NCI-H2171 (cell line): ENCODE results near the gene RNPEP.
"Not testable (repeated sequence)": the region's sequence is repeated elsewhere in the genome, so short reads cannot be mapped to it uniquely, and the experiment has no call there.

Experiments used
- DNase-seq: peaks from one replicate; lab custom pipeline; 2025; lab: John Stamatoyannopoulos, UW

Gene RNPEP

DNA sequence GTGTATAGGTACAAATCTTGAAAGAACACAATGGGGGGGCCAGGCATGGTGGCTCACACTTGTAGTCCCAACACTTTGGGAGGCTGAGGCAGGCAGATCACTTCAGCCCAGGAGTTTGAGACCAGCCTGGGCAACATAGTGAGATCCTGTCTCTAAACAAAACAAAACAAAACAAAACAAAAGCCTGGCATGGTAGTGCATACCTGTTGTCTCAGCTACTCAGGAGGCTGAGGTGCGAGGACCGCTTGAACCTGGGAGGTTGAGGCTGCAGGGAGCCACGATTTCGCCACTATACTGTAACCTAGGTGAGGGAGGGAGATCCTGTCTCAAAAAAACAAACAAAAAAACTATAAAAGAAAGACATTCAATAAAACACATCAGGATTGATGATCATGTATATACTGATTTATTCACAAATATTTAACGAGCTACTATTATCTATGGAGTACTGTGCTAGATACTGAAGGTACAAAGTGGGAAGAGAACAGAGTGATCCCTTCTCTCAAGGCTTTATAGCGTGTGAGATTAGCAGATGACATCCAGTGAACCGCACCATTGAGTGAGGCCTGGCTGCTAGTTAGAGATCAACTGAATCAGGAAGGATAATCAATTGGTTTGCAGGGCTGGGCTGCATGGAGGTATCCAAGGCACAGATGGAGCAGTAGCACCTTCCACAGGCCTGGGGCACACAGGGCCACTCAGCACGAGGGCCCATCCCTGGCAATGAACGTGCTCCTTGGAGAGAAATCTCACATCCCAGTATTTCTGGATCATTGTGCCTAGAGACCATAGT is 54.3 kb downstream of the RNPEP start:
- no peak for DNase-seq

- peak; percentile 90 for DNase-seq
Measured at GRCh38 chr1:202037706-202038296, 55.4 kb downstream of the RNPEP start.

- no peak for DNase-seq
Measured at GRCh38 chr1:202038688-202039346, 56.4 kb downstream of the RNPEP start.

- peak; percentile 17 for DNase-seq
Measured at GRCh38 chr1:202045705-202046104, 63.3 kb downstream of the RNPEP start.

- peak; percentile 34 for DNase-seq
Measured at GRCh38 chr1:202046227-202046626, 63.8 kb downstream of the RNPEP start.

- DNase-seq: no peak
Measured at GRCh38 chr1:202046748-202047708, 64.6 kb downstream of the RNPEP start.

DNA sequence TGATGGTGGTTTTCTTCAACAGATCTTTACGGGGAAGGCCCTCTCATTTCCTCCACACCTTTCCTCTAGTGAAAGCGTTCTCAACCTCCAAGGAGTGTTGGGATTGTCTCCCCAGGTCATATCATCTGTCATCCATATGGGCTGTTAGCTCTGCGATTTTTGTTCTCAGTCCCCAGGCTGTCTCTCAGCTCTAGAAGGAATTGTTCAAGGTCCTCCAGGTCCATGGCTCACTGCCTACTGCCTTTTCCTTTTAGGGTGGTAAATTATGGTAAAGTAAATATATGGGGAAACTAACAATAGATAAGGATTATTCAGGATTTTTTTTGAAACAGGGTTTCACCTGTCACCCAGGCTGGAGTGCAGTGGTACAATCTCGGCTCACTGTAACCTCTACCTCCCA is 65.5 kb downstream of the RNPEP start:
- DNase-seq: no peak

DNA sequence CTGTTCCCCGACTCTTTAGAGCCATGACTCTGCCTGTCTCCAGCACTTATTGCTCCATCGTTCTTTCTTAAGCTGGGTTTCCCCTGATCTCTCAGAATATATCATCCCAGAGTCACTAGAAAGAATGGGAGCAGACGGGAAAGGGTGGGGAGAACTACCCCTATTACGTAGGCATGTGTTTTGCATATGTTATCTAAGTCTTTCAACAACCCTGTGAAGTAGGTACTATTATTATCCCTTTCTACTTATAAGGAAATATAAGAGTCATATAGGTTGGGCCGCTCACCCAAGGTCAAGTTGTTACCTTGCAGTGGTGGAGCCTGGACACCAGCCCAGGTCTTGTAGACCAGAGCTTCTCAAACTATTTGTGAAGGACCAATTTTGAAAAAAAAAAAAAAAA is 66.7 kb downstream of the RNPEP start:
- no peak for DNase-seq

- no peak for DNase-seq
Measured at GRCh38 chr1:202054094-202054493, 71.6 kb downstream of the RNPEP start.

DNA sequence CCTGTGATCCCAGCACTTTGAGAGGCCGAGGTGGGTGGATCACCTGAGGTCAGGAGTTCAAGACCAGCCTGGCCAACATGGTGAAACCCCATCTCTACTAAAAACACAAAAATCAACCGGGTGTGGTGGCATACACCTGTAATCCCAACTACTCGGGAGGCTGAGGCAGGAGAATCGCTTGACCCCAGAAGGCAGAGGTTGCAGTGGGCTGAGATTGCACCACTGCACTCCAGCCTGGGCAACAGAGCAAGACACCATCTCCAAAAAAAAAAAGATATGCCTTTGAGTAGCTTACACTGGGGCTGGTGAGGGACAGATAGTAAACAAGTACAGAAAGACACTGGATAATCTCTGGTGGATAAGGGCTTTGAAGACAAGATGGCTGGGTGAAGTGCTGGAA is 72.2 kb downstream of the RNPEP start:
- DNase-seq: not testable (repeated sequence)
